Neutrophil (primary cell): ENCODE measurements around the gene BOD1L2.

Source experiments
- H3K27ac ChIP-seq: fragments of 200-600 bp; sonication (generic); 2 replicates; pipeline ENCODE4 v1.5.1; 2016; ENCODE audit warnings: mild to moderate bottlenecking, moderate library complexity
- H3K27me3 ChIP-seq: fragments of 200-600 bp; sonication (generic); 2 replicates; pipeline ENCODE4 v1.6.0; 2016; ENCODE audit warnings: mild to moderate bottlenecking
- H3K36me3 ChIP-seq: fragments of 200-600 bp; sonication (generic); 2 replicates; pipeline ENCODE4 v1.5.1; 2017
- H3K4me1 ChIP-seq, 2 experiments: fragments of 200-600 bp in 1 of 2; sonication (generic) in 1 of 2; 1 replicate in 1 of 2; 2 replicates in 1 of 2; pipeline versions ENCODE4 v1.5.1 to v1.6.1; 2013 to 2016; ENCODE audit warnings: low read depth in 1 of 2, low read length in 1 of 2, mild to moderate bottlenecking in 1 of 2, moderate library complexity in 1 of 2; ENCODE audit not compliant: control insufficient read depth in 1 of 2, insufficient read depth in 1 of 2
- H3K4me3 ChIP-seq, 2 experiments: fragments of 200-600 bp in 1 of 2; sonication (generic) in 1 of 2; 1 replicate in 1 of 2; 2 replicates in 1 of 2; pipeline ENCODE4 v1.5.1; 2013 to 2016; ENCODE audit warnings: low read depth in 1 of 2, low read length in 1 of 2, mild to moderate bottlenecking in 1 of 2, moderate library complexity in 1 of 2
- H3K9me3 ChIP-seq: fragments of 200-600 bp; sonication (generic); 2 replicates; pipeline ENCODE4 v1.5.1; 2016
- CTCF ChIP-seq: fragments of 200-600 bp; sonication (generic); IDR thresholded peaks from 2 replicates; pipeline ENCODE4 v1.5.1; 2016; ENCODE audit warnings: antibody characterized with exemption

The BOD1L2 gene

GRCh38 chr18:57146956-57147636 is at the start of gene BOD1L2:
Gene BOD1L2, plus strand, starts transcription at chr18:57147087. Its CDS starts 226 bp downstream, at chr18:57147313.
- Histone ChIP-seq H3K9me3 (no peaks in the 10 kb centered on the region), H3K27me3 (peaks cover 14% of the 10 kb centered on the region), H3K4me3 (no peak within 1 kb of the TSS), H3K4me1 (no peaks in the 10 kb centered on the region), H3K27ac (no peak within 1 kb of the TSS), H3K36me3 (no peaks in the 10 kb centered on the region)
- TF ChIP-seq CTCF, result no peak

- Histone ChIP-seq H3K27me3 (no peaks in the 10 kb centered on the region), H3K9me3 (no peaks in the 10 kb centered on the region), H3K27ac (no peak overlapping the region), H3K4me3 (no peak overlapping the region), H3K36me3 (no peaks in the 10 kb centered on the region), H3K4me1 (no peaks in the 10 kb centered on the region)
- no peak for TF ChIP-seq CTCF
Measured at GRCh38 chr18:57107140-57107832, 39.6 kb upstream of the BOD1L2 start.

- Histone ChIP-seq H3K9me3 (no peaks in the 10 kb centered on the region), H3K4me3 (no peak overlapping the region), H3K27ac (no peak overlapping the region), H3K27me3 (no peaks in the 10 kb centered on the region), H3K36me3 (no peaks in the 10 kb centered on the region), H3K4me1 (no peaks in the 10 kb centered on the region)
- no peak for TF ChIP-seq CTCF
Measured at GRCh38 chr18:57110290-57110689, 36.6 kb upstream of the BOD1L2 start.

GRCh38 chr18:57113799-57114420 is 33.0 kb upstream of the BOD1L2 start:
- no peak for TF ChIP-seq CTCF
- Histone ChIP-seq H3K27me3 (no peaks in the 10 kb centered on the region), H3K4me1 (no peaks in the 10 kb centered on the region), H3K9me3 (no peaks in the 10 kb centered on the region), H3K4me3 (no peak overlapping the region), H3K27ac (no peak overlapping the region), H3K36me3 (no peaks in the 10 kb centered on the region)

GRCh38 chr18:57116598-57117132 is 30.2 kb upstream of the BOD1L2 start:
- no peaks in the 10 kb centered on the region for H3K36me3 ChIP-seq
- no peaks in the 10 kb centered on the region for H3K4me1 ChIP-seq
- H3K27me3 ChIP-seq, result peaks cover 20% of the 10 kb centered on the region
- no peak for TF ChIP-seq CTCF
- H3K9me3 ChIP-seq, result no peaks in the 10 kb centered on the region
- H3K4me3 ChIP-seq, result no peak overlapping the region
- H3K27ac ChIP-seq, result no peak overlapping the region
